Measurements from ENCODE around the gene FOXB1.

The FOXB1 gene

DNA sequence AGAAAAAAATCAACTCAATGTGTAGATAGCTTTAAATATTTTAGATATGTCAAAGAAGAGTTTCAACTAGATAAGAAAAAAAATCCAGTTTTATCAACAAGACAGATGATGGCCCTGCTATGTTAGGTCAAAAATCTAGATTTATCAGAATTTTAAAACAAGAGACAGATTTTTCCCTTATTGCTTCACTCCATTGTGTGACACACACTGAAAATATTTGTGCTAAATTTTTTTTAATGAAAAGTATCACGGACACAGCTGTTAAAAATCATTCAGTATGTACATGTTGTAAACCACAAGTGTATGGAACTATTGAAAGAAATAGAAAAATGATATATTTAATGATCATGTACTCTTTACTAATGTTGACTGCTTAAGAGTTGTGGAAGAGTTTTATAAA lies 43.6 kb downstream of the FOXB1 start:
- FAIRE-seq (no peak), DNase-seq (ENCODE audit: insufficient read length, low spot score) (no peak)
- TF ChIP-seq, protein P1, sequence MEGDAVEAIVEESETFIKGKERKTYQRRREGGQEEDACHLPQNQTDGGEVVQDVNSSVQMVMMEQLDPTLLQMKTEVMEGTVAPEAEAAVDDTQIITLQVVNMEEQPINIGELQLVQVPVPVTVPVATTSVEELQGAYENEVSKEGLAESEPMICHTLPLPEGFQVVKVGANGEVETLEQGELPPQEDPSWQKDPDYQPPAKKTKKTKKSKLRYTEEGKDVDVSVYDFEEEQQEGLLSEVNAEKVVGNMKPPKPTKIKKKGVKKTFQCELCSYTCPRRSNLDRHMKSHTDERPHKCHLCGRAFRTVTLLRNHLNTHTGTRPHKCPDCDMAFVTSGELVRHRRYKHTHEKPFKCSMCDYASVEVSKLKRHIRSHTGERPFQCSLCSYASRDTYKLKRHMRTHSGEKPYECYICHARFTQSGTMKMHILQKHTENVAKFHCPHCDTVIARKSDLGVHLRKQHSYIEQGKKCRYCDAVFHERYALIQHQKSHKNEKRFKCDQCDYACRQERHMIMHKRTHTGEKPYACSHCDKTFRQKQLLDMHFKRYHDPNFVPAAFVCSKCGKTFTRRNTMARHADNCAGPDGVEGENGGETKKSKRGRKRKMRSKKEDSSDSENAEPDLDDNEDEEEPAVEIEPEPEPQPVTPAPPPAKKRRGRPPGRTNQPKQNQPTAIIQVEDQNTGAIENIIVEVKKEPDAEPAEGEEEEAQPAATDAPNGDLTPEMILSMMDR (IDR thresholded peaks at IDR 0.05; ENCODE audit: insufficient read depth, missing control alignments), result no peak

DNA sequence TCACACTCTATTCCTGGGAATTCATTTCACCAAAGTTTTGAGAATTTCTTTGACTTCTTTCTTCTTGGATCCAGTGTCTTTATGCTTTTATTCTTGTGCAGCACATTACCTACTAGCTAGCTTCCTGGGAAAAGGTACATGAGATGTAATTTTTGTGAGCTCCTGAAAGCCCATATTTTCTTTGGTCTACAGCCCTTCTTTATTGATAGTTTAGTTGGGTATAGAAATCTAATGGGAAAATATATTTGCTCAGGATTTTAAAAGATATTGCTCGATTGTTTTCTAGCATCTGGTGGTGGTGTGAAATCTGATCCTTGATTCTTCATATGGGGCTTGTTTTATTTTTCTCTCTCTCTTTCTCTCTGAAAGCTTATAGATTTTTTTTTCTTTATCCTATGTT lies 45.8 kb downstream of the FOXB1 start:
- no peak for FAIRE-seq
- no peak for DNase-seq (ENCODE audit: insufficient read length, low spot score)
- TF ChIP-seq, protein P1 (IDR thresholded peaks at IDR 0.05; ENCODE audit: insufficient read depth, missing control alignments), result no peak

GRCh38 chr15:60052796-60053195 lies 48.7 kb downstream of the FOXB1 start:
- FAIRE-seq (no peak), DNase-seq (ENCODE audit: insufficient read length, low spot score) (no peak)
- TF ChIP-seq, protein P1 (IDR thresholded peaks at IDR 0.05; ENCODE audit: insufficient read depth, missing control alignments), result no peak

DNA sequence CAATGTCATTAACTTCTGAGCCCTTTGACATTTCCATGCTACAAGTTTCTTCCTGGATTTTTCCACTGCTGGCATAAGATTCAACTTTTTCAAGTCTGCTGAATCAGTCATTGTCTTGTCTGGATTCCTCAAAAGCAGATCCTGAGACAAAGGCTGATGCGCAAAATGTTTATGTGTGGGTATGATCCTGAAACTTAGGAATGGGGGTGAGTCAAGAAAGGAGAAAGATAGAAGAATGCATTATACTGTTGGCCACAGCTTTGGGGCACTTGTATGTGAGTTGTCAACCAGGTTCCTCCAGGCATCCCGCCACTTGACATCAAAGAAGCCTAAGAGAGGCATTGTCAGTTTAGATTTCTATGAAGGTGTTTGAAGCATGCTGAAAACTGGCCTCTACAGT lies 50.4 kb downstream of the FOXB1 start:
- TF ChIP-seq, protein P1 (IDR thresholded peaks at IDR 0.05; ENCODE audit: insufficient read depth, missing control alignments), result no peak
- DNase-seq (ENCODE audit: insufficient read length, low spot score) (no peak), FAIRE-seq (no peak)

All from D721Med (cell line).